NCI-H2171 treated with DMSO at 0.1 percent for 48 hours (cell line): Measurements from ENCODE around the gene HTR3D.
"Not testable (repeated sequence)": the region's sequence is repeated elsewhere in the genome, so short reads cannot be mapped to it uniquely, and the experiment has no call there.

Experiments
- DNase-seq: peaks from one replicate; lab custom pipeline; 2025; lab: John Stamatoyannopoulos, UW

Gene HTR3D

GRCh38 chr3:184067573-184068055 lies 36.1 kb downstream of the HTR3D start:
- DNase-seq: no peak

DNA sequence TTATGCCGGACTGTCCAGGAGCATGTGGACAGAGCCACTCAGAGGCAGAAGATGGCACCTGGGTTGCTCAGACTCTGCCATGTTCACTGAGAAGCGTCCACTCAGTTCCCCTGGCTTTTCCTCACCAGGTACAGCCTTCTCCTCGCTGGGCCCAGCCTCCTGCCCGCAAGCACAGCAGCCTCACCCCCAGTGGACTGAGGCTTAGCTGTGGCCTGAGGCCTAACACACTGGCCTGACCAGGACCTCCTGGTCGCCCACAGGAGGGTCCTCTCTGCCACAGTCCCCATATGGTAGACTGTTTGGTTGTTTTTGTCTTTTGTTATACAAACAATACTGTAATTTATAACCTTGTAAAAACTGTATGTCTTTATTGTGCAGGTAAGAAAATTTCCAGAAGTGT lies 36.8 kb downstream of the HTR3D start:
- no peak for DNase-seq

DNA sequence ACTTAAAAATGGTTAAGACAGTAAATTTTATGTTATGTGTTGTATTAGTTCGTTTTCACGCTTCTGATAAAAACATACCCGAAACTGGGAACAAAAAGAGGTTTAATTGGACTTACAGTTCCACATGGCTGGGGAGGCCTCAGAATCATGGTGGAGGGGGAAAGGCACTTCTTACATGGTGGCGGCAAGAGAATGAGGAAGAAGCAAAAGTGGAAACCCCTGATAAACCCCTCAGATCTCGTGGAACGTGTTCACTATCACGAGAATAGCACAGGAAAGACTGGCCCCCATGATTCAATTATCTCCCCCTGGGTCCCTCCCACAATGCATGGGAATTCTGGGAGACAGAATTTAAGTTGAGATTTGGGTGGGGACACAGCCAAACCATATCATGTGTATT lies 39.6 kb downstream of the HTR3D start:
- not testable (repeated sequence) for DNase-seq

GRCh38 chr3:184073621-184074020 lies 42.1 kb downstream of the HTR3D start:
- no peak for DNase-seq

DNA sequence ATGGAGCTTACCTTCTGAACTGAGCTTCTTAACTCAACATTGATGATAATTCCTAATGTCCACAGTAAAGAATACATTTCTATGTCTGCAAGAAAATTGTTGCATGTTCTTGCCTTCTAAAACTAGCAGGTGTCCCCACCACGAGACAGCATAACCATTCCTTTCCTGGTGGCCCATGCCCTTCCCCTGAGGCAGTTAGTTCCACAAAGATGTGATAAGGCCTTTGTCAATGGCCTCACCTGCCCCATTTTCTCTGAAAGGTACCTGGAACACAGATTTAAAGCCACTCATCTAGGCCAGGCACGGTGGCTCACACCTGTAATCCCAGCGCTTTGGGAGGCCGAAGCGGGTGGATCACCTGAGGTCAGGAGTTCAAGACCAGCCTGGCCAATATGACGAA lies 44.4 kb downstream of the HTR3D start:
- DNase-seq: no peak

GRCh38 chr3:184077881-184078280 lies 46.3 kb downstream of the HTR3D start:
- no peak for DNase-seq

DNA sequence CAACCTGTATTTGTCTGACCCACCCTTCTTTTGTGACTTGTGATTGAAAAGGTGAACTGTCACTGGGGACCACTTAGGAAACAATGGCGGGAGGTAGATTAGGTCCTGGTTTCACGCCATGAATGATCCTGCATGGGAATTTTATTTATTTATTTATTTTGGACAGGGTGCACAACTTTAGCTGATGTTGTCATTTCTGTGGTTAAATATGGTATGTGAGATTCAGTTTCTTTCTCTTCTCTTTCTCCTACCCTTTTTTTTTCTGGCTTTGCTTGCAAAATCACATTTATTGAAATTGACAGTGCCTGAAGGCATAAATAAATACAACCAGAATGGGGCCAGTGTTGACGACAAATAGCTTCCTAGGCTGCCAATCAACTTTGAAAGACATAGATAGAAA lies 47.3 kb downstream of the HTR3D start:
- no peak for DNase-seq

- no peak for DNase-seq
These were observed 49.7 kb downstream of the HTR3D start for GRCh38 chr3:184081116-184081830.

DNA sequence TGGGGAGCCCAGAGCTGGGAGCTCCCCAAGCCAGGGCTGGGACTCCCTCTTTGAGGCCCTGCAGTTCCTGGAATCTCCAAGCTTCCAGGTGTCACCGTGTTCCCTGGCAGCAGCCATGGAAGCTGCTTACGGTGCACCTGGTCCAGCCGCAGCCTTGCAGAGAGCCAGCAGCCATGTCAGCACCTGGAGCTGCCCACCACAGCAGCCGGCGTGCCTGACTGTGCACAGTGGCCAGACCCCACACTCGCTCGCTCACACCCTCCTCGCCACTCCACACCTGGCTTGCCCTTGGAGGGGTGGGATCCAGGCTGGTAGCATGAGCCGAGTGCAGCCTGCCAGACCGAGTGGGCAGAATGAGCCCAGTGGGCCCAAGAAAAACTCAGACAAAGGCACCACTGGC lies 50.5 kb downstream of the HTR3D start:
- no peak for DNase-seq

DNA sequence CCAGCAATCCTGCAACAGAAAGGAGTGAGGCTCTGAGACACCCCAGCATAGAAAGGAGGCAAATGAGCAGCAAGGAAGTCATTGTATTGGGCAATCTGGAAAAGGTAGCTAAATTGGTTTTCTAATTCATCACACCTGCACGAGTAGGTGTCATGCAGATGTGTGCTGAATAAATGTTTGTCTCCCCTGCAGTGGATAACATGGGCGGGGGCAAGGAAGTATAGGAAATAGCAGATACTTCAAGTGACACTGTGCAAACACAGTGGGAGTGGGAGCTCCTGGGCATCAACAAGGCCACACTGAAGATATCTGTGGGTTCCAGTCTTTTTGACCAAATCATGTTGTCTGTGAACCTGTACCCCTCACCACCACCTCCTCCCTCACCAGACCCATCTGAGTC lies 50.9 kb downstream of the HTR3D start:
- DNase-seq: no peak

DNA sequence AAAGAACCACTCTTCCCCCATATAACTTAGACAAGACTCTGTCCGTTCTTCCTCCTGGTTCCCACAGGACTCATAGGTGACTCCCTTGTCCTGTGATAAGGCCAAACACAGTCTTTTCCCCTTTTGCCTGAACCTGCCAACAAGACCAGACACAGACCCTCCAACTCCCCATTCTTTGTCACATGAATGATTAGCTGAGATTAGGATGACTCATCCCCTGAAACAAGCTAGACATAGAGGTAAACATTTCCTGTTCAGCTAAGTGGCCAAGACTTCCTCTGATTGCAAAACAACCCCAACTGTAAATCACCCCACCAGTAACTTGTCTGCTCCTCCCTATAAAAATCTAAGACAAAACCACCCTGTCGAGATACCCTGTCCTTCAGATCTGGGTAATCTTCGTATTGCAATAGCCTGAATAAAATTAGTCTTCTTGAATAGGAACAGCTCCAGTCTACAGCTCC lies 53.9 kb downstream of the HTR3D start:
- no peak for DNase-seq
